GM23338 (cell line): Measurements from ENCODE around the gene CCNI.

ENCODE experiments used
- CTCF ChIP-seq, 2 experiments: fragments of 200-600 bp in 1 of 2; sonication (generic) in 1 of 2; conservative IDR thresholded peaks; 2 replicates each; pipeline versions ENCODE4 v1.5.1 to v1.6.1; 2016 to 2017; ENCODE audit warnings: antibody characterized with exemption in 2 of 2, low read depth in 2 of 2, mild to moderate bottlenecking in 2 of 2, moderate library complexity in 1 of 2
- EZH2 ChIP-seq: fragments of 200-600 bp; sonication (generic); IDR thresholded peaks from one replicate; pipeline ENCODE4 v1.8.0; 2017; ENCODE audit warnings: antibody characterized with exemption, mild to moderate bottlenecking, low read depth; ENCODE audit not compliant: unreplicated experiment
- NANOG ChIP-seq: IDR thresholded peaks from 2 replicates; pipeline ENCODE4 v1.6.1; 2016; ENCODE audit warnings: antibody characterized with exemption, borderline replicate concordance
- REST ChIP-seq: IDR thresholded peaks from one replicate; pipeline ENCODE4 v1.6.1; 2018; ENCODE audit warnings: antibody characterized with exemption; ENCODE audit not compliant: unreplicated experiment

- TF ChIP-seq REST (no peak), EZH2 (no peak), CTCF (conservative IDR thresholded peaks at IDR 0.05; ENCODE audit: low read depth in 2 of 2) (no peak), NANOG (no peak)
Measured at GRCh38 chr4:77104791-77105540, 29.2 kb upstream of the CCNI start.
